Thyroid gland (tissue), 4 donors: ENCODE measurements around the gene SLC4A3.

ENCODE experiments used
- CTCF ChIP-seq, 6 experiments: fragments of 200-600 bp in 3 of 6; fragments of 450-650 bp in 3 of 6; sonication (generic) in 3 of 6; IDR thresholded peaks; one replicate each; pipeline ENCODE4 v1.5.1; 2016 to 2019; ENCODE audit warnings: antibody characterized with exemption in 6 of 6, mild to moderate bottlenecking in 2 of 6, inconsistent platforms in 1 of 6, moderate library complexity in 1 of 6
- POLR2A ChIP-seq, 2 donors: fragments of 450-650 bp; IDR thresholded peaks; one replicate each; pipeline ENCODE4 v1.6.1; 2017; ENCODE audit warnings: antibody characterized with exemption in 2 of 2, mild to moderate bottlenecking in 2 of 2, moderate library complexity in 1 of 2

GRCh38 chr2:219656526-219656925 is 29.1 kb downstream of the SLC4A3 start:
- TF ChIP-seq POLR2A (IDR thresholded peaks at IDR 0.05) (no peak), CTCF (IDR thresholded peaks at IDR 0.05) (no peak)
